ENCODE data around the gene SPC24.

DNA sequence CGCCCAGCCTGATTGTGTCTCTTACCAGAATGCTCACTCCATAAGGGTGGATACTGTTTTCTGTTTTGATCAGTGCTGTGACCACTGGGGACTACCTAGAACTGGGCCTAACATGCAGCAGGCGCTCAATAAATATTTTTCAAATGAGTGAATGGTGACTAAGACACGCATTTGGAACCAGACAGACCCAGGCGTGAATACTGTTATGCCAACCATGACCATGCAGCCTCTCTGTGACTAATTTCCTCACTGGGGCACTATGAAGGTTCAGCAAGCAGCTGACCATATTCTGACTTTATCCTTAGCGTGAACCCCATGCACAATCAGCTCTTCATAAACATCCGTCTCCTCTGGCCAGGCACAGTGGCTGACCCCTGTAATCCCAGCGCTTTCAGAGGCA, 13.0 kb upstream of the SPC24 start:
- TF ChIP-seq, protein P1, sequence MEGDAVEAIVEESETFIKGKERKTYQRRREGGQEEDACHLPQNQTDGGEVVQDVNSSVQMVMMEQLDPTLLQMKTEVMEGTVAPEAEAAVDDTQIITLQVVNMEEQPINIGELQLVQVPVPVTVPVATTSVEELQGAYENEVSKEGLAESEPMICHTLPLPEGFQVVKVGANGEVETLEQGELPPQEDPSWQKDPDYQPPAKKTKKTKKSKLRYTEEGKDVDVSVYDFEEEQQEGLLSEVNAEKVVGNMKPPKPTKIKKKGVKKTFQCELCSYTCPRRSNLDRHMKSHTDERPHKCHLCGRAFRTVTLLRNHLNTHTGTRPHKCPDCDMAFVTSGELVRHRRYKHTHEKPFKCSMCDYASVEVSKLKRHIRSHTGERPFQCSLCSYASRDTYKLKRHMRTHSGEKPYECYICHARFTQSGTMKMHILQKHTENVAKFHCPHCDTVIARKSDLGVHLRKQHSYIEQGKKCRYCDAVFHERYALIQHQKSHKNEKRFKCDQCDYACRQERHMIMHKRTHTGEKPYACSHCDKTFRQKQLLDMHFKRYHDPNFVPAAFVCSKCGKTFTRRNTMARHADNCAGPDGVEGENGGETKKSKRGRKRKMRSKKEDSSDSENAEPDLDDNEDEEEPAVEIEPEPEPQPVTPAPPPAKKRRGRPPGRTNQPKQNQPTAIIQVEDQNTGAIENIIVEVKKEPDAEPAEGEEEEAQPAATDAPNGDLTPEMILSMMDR (IDR thresholded peaks at IDR 0.05): no peak
- TF ChIP-seq POLR2A (IDR thresholded peaks at IDR 0.05): no peak
